Hepatocyte (in vitro differentiated cells): ENCODE data around the gene SNCG. TPM values are rescaled to one million over a fixed set of nuclear protein-coding genes. Genes with fewer than 3 reads are reported as not detected.
"Not testable (repeated sequence)": the region's sequence is repeated elsewhere in the genome, so short reads cannot be mapped to it uniquely, and the experiment has no call there.

Experiments
- DNase-seq: peaks from one replicate; pipeline ENCODE4 v3.0.0-alpha.2; 2016; ENCODE audit warnings: low spot score
- H2AFZ ChIP-seq: fragments of 200-600 bp; sonication (generic); 2 replicates; pipeline ENCODE4 v1.6.0; 2016; ENCODE audit warnings: antibody characterized with exemption, mild to moderate bottlenecking
- H3K27ac ChIP-seq: fragments of 200-600 bp; sonication (generic); 2 replicates; pipeline ENCODE4 v1.5.1; 2016; ENCODE audit warnings: mild to moderate bottlenecking
- H3K27me3 ChIP-seq: fragments of 200-600 bp; sonication (generic); 2 replicates; pipeline ENCODE4 v1.6.1; 2016
- H3K36me3 ChIP-seq: fragments of 200-600 bp; sonication (generic); replicated peaks from 2 replicates; pipeline ENCODE4 v1.5.1; 2016; ENCODE audit warnings: low read depth; ENCODE audit not compliant: insufficient read depth
- H3K4me1 ChIP-seq: fragments of 200-600 bp; sonication (generic); 2 replicates; pipeline ENCODE4 v1.5.1; 2016; ENCODE audit warnings: mild to moderate bottlenecking, moderate library complexity; ENCODE audit not compliant: insufficient read depth
- H3K4me2 ChIP-seq: fragments of 200-600 bp; sonication (generic); 2 replicates; pipeline ENCODE4 v1.6.0; 2016
- H3K4me3 ChIP-seq: fragments of 200-600 bp; sonication (generic); 2 replicates; pipeline ENCODE4 v1.5.1; 2016; ENCODE audit warnings: mild to moderate bottlenecking
- H3K79me2 ChIP-seq: fragments of 200-600 bp; sonication (generic); 2 replicates; pipeline ENCODE4 v1.6.0; 2017; ENCODE audit warnings: mild to moderate bottlenecking
- H3K9me2 ChIP-seq: fragments of 200-600 bp; sonication (generic); replicated peaks from 2 replicates; pipeline ENCODE4 v1.6.0; 2017; ENCODE audit warnings: mild to moderate bottlenecking; ENCODE audit not compliant: insufficient read depth
- H3K9me3 ChIP-seq: fragments of 200-600 bp; sonication (generic); 2 replicates; pipeline ENCODE4 v1.5.1; 2016; ENCODE audit warnings: low read depth, mild to moderate bottlenecking
- H4K20me1 ChIP-seq: fragments of 200-600 bp; sonication (generic); 2 replicates; pipeline ENCODE4 v1.6.0; 2016; ENCODE audit warnings: mild to moderate bottlenecking; ENCODE audit not compliant: insufficient read depth, poor library complexity, severe bottlenecking
- CTCF ChIP-seq: fragments of 200-600 bp; sonication (generic); IDR thresholded peaks from 2 replicates; pipeline ENCODE4 v1.5.1; 2016; ENCODE audit warnings: antibody characterized with exemption, mild to moderate bottlenecking; ENCODE audit not compliant: poor library complexity
- EZH2 ChIP-seq: fragments of 200-600 bp; sonication (generic); IDR thresholded peaks from 2 replicates; pipeline ENCODE4 v1.6.1; 2016; ENCODE audit warnings: antibody characterized with exemption, mild to moderate bottlenecking, borderline replicate concordance
- EZH2phosphoT487 ChIP-seq: fragments of 200-600 bp; sonication (generic); IDR thresholded peaks from one replicate; pipeline ENCODE4 v1.6.1; 2018; ENCODE audit warnings: antibody characterized with exemption, mild to moderate bottlenecking, low read depth, moderate library complexity; ENCODE audit not compliant: unreplicated experiment, severe bottlenecking
- WGBS: methylation state at CpG from one replicate; pipeline ENCODE4 v1.1.6; 2016; ENCODE audit warnings: low lambda C conversion rate; ENCODE audit errors: missing lambda C conversion rate; 5-methylcytosine and 5-hydroxymethylcytosine counted together
- polyA plus RNA-seq: library from polyadenylated mRNA; unstranded; fragments of >200 nt; fragmentation: Nextera tagmentation; extraction: Ambion mirVana; gene quantifications from 2 replicates; pipeline ENCODE4 v1.2.1, GENCODE V29; 2016
- total RNA-seq: library from RNA; depleted of rRNA; stranded (reverse); fragments of >200 nt; gene quantifications from 2 replicates; pipeline ENCODE4 v1.2.3, GENCODE V29; 2014

Gene SNCG
- total and polyA plus RNA-seq, 2 experiments from 2014 or later: 12.1 to 18.5 TPM

GRCh38 chr10:86938260-86938659, 20.1 kb upstream of the SNCG start:
- no peaks in the 10 kb centered on the region for H3K36me3 ChIP-seq
- H3K9me2 ChIP-seq: no peaks in the 10 kb centered on the region
- H3K79me2 ChIP-seq: no peaks in the 10 kb centered on the region
- no peaks in the 10 kb centered on the region for H3K27me3 ChIP-seq
- H2AFZ ChIP-seq: no peak overlapping the region
- H3K9me3 ChIP-seq: no peaks in the 10 kb centered on the region
- H4K20me1 ChIP-seq: no peaks in the 10 kb centered on the region
- TF ChIP-seq CTCF (no peak), EZH2phosphoT487 (no peak), EZH2 (no peak)
- no peak overlapping the region for H3K4me2 ChIP-seq
- H3K4me1 ChIP-seq: no peaks in the 10 kb centered on the region
- no peak for DNase-seq
- 94% methylated on average over 2 of the region's 2 CpGs for WGBS
- H3K4me3 ChIP-seq: no peak overlapping the region
- no peak overlapping the region for H3K27ac ChIP-seq

- 97% methylated on average over 16 of the region's 16 CpGs for WGBS
- peak overlapping the region; percentile 80 for H3K4me2 ChIP-seq
- not testable (repeated sequence) for DNase-seq, H3K79me2 ChIP-seq, H4K20me1 ChIP-seq, H3K27ac ChIP-seq, H3K36me3 ChIP-seq, H3K4me1 ChIP-seq, H3K9me3 ChIP-seq, H3K9me2 ChIP-seq, H3K4me3 ChIP-seq, H3K27me3 ChIP-seq, H2AFZ ChIP-seq
These were observed 18.3 kb upstream of the SNCG start for GRCh38 chr10:86940076-86940475.

- H4K20me1 ChIP-seq: no peaks in the 10 kb centered on the region
- DNase-seq: no peak
- no peaks in the 10 kb centered on the region for H3K9me3 ChIP-seq
- no peaks in the 10 kb centered on the region for H3K79me2 ChIP-seq
- no peak overlapping the region for H3K4me3 ChIP-seq
- H3K36me3 ChIP-seq: no peaks in the 10 kb centered on the region
- H3K4me1 ChIP-seq: no peaks in the 10 kb centered on the region
- no peaks in the 10 kb centered on the region for H3K9me2 ChIP-seq
- 94% methylated on average over 6 of the region's 6 CpGs for WGBS
- no peak overlapping the region for H3K27ac ChIP-seq
- H3K4me2 ChIP-seq: no peak overlapping the region
- no peaks in the 10 kb centered on the region for H3K27me3 ChIP-seq
- H2AFZ ChIP-seq: no peak overlapping the region
- TF ChIP-seq CTCF: no peak
- no peak for TF ChIP-seq EZH2phosphoT487
- no peak for TF ChIP-seq EZH2
These were observed 17.7 kb upstream of the SNCG start for GRCh38 chr10:86940677-86941076.

GRCh38 chr10:86941426-86941825, 17.0 kb upstream of the SNCG start:
- 85% methylated on average over 2 of the region's 2 CpGs for WGBS
- Histone ChIP-seq H3K27ac (no peak overlapping the region), H3K36me3 (no peaks in the 10 kb centered on the region), H3K9me2 (no peaks in the 10 kb centered on the region), H2AFZ (no peak overlapping the region), H3K9me3 (no peaks in the 10 kb centered on the region), H3K4me2 (no peak overlapping the region), H3K79me2 (no peaks in the 10 kb centered on the region), H3K4me3 (no peak overlapping the region), H3K4me1 (no peaks in the 10 kb centered on the region), H3K27me3 (no peaks in the 10 kb centered on the region), H4K20me1 (no peaks in the 10 kb centered on the region)
- TF ChIP-seq CTCF: no peak
- TF ChIP-seq EZH2: no peak
- no peak for TF ChIP-seq EZH2phosphoT487
- no peak for DNase-seq
